GM12891 (cell line): Measurements from ENCODE around the gene GRK3.
"Not testable (repeated sequence)": the region's sequence is repeated elsewhere in the genome, so short reads cannot be mapped to it uniquely, and the experiment has no call there.

ENCODE experiments used
- POLR2A ChIP-seq: IDR thresholded peaks from 2 replicates; pipeline ENCODE4 v1.6.1; 2011; ENCODE audit warnings: low read depth, low read length, control low read depth
- POLR2AphosphoS5 ChIP-seq: IDR thresholded peaks from 2 replicates; pipeline ENCODE4 v1.6.1; 2011; ENCODE audit warnings: low read depth, low read length, control low read depth
- TAF1 ChIP-seq: IDR thresholded peaks from 2 replicates; pipeline ENCODE4 v1.6.1; 2011; ENCODE audit warnings: low read depth, low read length, control low read depth

DNA sequence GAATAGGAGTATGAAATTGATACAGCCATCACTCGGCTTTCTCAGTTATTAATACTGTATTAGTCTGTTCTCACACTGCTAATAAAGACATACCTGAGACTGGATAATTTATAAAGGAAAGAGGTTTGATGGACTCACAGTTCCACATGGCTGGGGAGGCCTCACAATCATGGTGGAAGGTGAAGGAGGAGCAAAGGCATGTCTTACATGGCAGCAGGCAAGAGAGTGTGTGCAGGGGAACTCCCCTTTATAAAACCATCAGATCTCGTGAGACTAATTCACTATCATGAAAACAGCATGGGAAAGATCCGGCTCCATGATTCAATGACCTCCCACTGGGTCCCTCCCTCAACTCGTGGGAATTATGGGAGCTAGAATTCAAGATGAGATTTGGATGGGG, 25.2 kb downstream of the GRK3 start:
- not testable (repeated sequence) for TF ChIP-seq POLR2AphosphoS5, POLR2A, TAF1
